MCF 10A (cell line): ENCODE data around the gene GRAMD4. TPM values are rescaled to one million over a fixed set of nuclear protein-coding genes. Genes with fewer than 3 reads are reported as not detected.
A peak's percentile ranks its signal among the peaks of the same experiment; 100 is the strongest.

Source experiments
- BruUV-seq: library from RNA; stranded (reverse); fragments of 400-500 nt; replicated peaks from 2 replicates; lab custom pipeline; 2021; lab: Mats Ljungman, UMichigan
- CTCF ChIA-PET: fragments of 300-600 bp; sonication (Branson Sonifier 250); formaldehyde crosslinking; extraction: SDS; loops from one replicate; lab custom pipeline; 2021; ENCODE audit warnings: antibody characterized with exemption, inconsistent platforms; lab: Yijun Ruan, JAX
- POLR2A ChIA-PET: fragments of 300-600, 350-650 bp; sonication (Branson Sonifier 250); formaldehyde crosslinking; extraction: SDS; loops from one replicate; lab custom pipeline; 2020; ENCODE audit warnings: antibody characterized with exemption, inconsistent platforms; lab: Yijun Ruan, JAX
- DNase-seq: peaks from one replicate; pipeline ENCODE4 v3.0.0-alpha.2; 2018; ENCODE audit not compliant: unreplicated experiment
- H3K27ac Mint-ChIP-seq: one replicate; pipeline ENCODE4 v1.8.0; 2022; ENCODE audit warnings: mild to moderate bottlenecking, low read depth, mixed read lengths; ENCODE audit not compliant: unreplicated experiment
- H3K27me3 Mint-ChIP-seq: one replicate; pipeline ENCODE4 v1.8.0; 2022; ENCODE audit warnings: mixed read lengths; ENCODE audit not compliant: insufficient read depth, unreplicated experiment
- H3K36me3 Mint-ChIP-seq: one replicate; pipeline ENCODE4 v1.8.0; 2022; ENCODE audit warnings: mild to moderate bottlenecking, moderate library complexity, mixed read lengths; ENCODE audit not compliant: insufficient read depth, unreplicated experiment
- H3K4me1 Mint-ChIP-seq: one replicate; pipeline ENCODE4 v1.8.0; 2022; ENCODE audit warnings: mixed read lengths; ENCODE audit not compliant: insufficient read depth, unreplicated experiment
- H3K4me3 Mint-ChIP-seq: one replicate; pipeline ENCODE4 v1.8.0; 2022; ENCODE audit warnings: mild to moderate bottlenecking, moderate library complexity, mixed read lengths; ENCODE audit not compliant: unreplicated experiment
- H3K9me3 Mint-ChIP-seq: one replicate; pipeline ENCODE4 v1.8.0; 2022; ENCODE audit warnings: mixed read lengths; ENCODE audit not compliant: unreplicated experiment
- CTCF ChIP-seq: fragments of 200-600 bp; IDR thresholded peaks from one replicate; pipeline ENCODE4 v1.8.0; 2022; ENCODE audit warnings: antibody characterized with exemption, mild to moderate bottlenecking; ENCODE audit not compliant: unreplicated experiment
- intact Hi-C: fragments of 100-400 bp; cut with micrococcal nuclease; formaldehyde crosslinking; loops from 2 replicates; pipeline ENCODE4 v1.14.1; 2022
- total RNA-seq: library from RNA; stranded (reverse); gene quantifications from 2 replicates; pipeline ENCODE4 v1.2.3, GENCODE V29; 2022

Gene GRAMD4
- total RNA-seq, 1 experiment from 2014 or later = 15.6 TPM

GRCh38 chr22:46661221-46661851, 41.1 kb downstream of the GRAMD4 start:
- Mint-ChIP-seq H3K9me3 (no peaks in the 10 kb centered on the region), H3K4me3 (no peak overlapping the region), H3K27me3 (no peaks in the 10 kb centered on the region), H3K27ac (peak overlapping the region; percentile 61), H3K4me1 (peaks cover 22% of the 10 kb centered on the region), H3K36me3 (peaks cover 11% of the 10 kb centered on the region)
- CTCF ChIA-PET = interaction anchor here (1.6 kb wide), 1 partner anchor 98 kb away, joined by 6 read pairs; no protein-coding TSS in a partner anchor
- no TSS peak for BruUV-seq
- intact Hi-C loops = loop anchor here (5.0 kb wide), 1 partner anchor 99 kb away; no protein-coding TSS in a partner anchor
- peak; percentile 91 for DNase-seq
- POLR2A ChIA-PET = interaction anchor here (0.6 to 0.8 kb wide), 2 partner anchors 8 to 123 kb away, joined by 3 to 6 read pairs; no protein-coding TSS in a partner anchor
- no peak for TF ChIP-seq CTCF

GRCh38 chr22:46662226-46662625, 42.0 kb downstream of the GRAMD4 start:
- Mint-ChIP-seq H3K4me3 (no peak overlapping the region), H3K9me3 (no peaks in the 10 kb centered on the region), H3K27me3 (no peaks in the 10 kb centered on the region), H3K27ac (no peak overlapping the region), H3K4me1 (peaks cover 22% of the 10 kb centered on the region), H3K36me3 (peaks cover 11% of the 10 kb centered on the region)
- BruUV-seq = no TSS peak
- no peak for TF ChIP-seq CTCF
- intact Hi-C loops = loop anchor here (5.0 kb wide), 1 partner anchor 100 kb away; no protein-coding TSS in a partner anchor
- DNase-seq = no peak
- POLR2A ChIA-PET = no interaction called here
- CTCF ChIA-PET = interaction anchor here (0.8 kb wide), 1 partner anchor 170 kb away, joined by 4 read pairs; no protein-coding TSS in a partner anchor

DNA sequence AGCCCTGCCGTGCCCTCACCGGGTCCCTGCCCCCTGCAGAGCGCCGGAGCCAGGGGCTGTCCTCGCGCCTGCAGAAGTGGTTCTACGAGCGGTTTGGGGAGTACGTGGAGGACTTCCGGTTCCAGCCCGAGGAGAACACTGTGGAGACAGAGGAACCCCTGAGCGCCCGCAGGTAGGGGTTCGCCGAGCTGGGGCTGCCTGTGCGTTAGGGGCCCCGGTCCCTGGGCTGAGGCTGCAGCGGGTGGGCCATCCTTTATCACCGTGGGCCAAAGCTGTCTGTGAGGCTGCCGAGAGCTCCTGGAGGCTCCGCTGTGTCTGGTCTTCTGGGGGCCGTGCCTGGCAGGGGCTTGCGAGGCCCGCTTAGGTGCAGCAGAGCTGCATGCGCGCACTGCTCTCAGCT, 42.8 kb downstream of the GRAMD4 start:
- no peak for DNase-seq
- no peak for TF ChIP-seq CTCF
- no peak overlapping the region for H3K27ac Mint-ChIP-seq
- CTCF ChIA-PET = interaction anchor here (0.7 to 0.8 kb wide), 2 partner anchors 24 to 169 kb away, joined by 3 to 4 read pairs; no protein-coding TSS in a partner anchor
- H3K4me1 Mint-ChIP-seq = peaks cover 22% of the 10 kb centered on the region
- POLR2A ChIA-PET = no interaction called here
- H3K4me3 Mint-ChIP-seq = no peak overlapping the region
- BruUV-seq = no TSS peak
- intact Hi-C loops = loop anchor here (5.0 kb wide), 1 partner anchor 101 kb away; no protein-coding TSS in a partner anchor
- H3K27me3 Mint-ChIP-seq = no peaks in the 10 kb centered on the region
- no peaks in the 10 kb centered on the region for H3K9me3 Mint-ChIP-seq
- peaks cover 11% of the 10 kb centered on the region for H3K36me3 Mint-ChIP-seq

GRCh38 chr22:46663436-46664100, 43.4 kb downstream of the GRAMD4 start:
- no TSS peak for BruUV-seq
- POLR2A ChIA-PET = no interaction called here
- Mint-ChIP-seq H3K9me3 (no peaks in the 10 kb centered on the region), H3K27me3 (no peaks in the 10 kb centered on the region), H3K4me1 (peaks cover 22% of the 10 kb centered on the region), H3K4me3 (no peak overlapping the region), H3K27ac (no peak overlapping the region), H3K36me3 (peaks cover 11% of the 10 kb centered on the region)
- intact Hi-C loops = loop anchor here (5.0 kb wide), 1 partner anchor 101 kb away; no protein-coding TSS in a partner anchor
- no peak for DNase-seq
- no peak for TF ChIP-seq CTCF
- CTCF ChIA-PET = no interaction called here
